ENCODE measurements around the gene DIS3L2.

DIS3L2 gene

DNA sequence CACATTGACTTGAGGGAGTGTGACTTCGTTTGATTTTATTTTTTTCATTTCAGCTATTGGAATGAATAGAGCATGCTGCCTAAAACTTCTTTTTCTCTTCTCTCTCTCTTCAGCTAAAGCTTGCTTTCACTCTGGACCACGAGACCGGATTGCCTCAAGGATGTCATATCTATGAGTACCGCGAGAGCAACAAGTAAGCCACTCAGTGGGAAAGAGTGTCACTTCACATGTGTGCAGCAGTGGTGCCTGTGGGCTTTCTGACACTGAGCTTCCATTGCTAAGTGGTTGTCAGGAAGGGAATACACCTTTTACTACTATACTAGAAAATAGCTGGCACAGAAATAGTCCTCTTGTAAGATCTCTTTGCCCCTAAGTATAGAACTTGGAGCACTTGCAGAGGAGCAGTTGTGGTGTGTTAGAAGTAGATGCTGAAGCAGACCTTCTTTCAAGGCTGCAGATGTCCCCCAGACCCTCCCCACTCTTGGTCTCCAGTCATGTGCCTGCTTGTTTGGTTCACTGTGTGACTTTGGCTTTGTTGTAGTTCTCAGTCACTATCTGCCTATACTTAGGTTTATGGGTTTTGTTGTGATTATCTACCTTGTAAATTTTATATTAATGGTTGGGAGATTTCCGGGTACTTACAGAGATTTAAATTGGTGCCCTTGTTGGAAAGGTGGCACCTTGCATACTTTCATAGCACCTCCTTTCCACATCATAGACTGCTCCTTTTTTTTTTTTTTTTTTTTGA, 338.6 kb downstream of the DIS3L2 start:
- TF ChIP-seq, protein P1, sequence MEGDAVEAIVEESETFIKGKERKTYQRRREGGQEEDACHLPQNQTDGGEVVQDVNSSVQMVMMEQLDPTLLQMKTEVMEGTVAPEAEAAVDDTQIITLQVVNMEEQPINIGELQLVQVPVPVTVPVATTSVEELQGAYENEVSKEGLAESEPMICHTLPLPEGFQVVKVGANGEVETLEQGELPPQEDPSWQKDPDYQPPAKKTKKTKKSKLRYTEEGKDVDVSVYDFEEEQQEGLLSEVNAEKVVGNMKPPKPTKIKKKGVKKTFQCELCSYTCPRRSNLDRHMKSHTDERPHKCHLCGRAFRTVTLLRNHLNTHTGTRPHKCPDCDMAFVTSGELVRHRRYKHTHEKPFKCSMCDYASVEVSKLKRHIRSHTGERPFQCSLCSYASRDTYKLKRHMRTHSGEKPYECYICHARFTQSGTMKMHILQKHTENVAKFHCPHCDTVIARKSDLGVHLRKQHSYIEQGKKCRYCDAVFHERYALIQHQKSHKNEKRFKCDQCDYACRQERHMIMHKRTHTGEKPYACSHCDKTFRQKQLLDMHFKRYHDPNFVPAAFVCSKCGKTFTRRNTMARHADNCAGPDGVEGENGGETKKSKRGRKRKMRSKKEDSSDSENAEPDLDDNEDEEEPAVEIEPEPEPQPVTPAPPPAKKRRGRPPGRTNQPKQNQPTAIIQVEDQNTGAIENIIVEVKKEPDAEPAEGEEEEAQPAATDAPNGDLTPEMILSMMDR (IDR thresholded peaks at IDR 0.05; ENCODE audit: low read depth, low read length, missing control alignments), result no peak
- no peak overlapping the region for H3K4me3 ChIP-seq (replicated peaks; ENCODE audit: low read depth, low read length)
- DNase-seq (ENCODE audit: extremely low read depth, low read depth), result no peak

DNA sequence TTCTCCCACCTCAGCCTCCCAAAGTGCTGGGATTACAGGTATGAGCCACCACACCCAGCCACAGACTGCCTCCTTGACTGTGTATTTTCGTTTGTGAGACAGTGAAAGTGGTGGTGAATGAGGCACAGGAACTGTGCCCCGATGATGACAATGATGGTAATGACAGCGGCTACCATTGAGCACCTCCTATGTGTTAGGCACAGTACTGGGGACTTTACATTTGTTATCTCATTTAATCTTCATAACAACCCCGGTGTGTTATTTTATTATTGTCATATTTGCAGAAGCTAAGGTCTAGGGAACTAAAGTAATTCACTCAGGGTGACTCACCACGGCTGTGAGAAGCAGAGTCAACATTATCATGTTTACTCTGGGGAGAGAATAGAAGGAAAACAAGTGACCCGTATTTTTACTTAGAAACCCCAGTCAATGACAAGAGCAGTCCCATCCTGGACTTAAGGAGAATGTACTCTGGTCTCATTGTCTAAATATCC, 339.4 kb downstream of the DIS3L2 start:
- H3K4me3 ChIP-seq (replicated peaks; ENCODE audit: low read depth, low read length), result no peak overlapping the region
- DNase-seq (ENCODE audit: extremely low read depth, low read depth), result no peak
- TF ChIP-seq, protein P1 (IDR thresholded peaks at IDR 0.05; ENCODE audit: low read depth, low read length, missing control alignments), result no peak

DNA sequence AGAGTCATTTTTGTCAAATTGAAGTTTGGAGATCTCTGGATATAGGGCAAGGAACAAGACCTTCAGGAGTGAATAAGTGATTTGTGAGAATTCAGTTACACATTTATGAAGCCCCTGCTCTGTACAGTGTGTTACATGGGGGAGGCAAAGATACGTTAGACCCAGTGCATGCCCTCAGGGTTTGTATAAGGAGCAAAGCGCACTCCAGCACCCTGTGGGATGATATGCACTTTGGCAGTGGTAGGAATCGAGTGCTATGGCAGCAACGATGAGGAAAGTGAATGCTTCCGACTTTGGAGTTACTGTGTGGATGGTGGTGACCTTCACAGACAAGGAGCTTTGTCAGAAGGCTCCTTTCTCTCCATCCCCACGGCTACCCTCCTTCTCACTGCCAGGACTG, 342.7 kb downstream of the DIS3L2 start:
- no peak for DNase-seq (ENCODE audit: extremely low read depth, low read depth)
- TF ChIP-seq, protein P1 (IDR thresholded peaks at IDR 0.05; ENCODE audit: low read depth, low read length, missing control alignments), result no peak
- H3K4me3 ChIP-seq (replicated peaks; ENCODE audit: low read depth, low read length), result no peak overlapping the region

DNA sequence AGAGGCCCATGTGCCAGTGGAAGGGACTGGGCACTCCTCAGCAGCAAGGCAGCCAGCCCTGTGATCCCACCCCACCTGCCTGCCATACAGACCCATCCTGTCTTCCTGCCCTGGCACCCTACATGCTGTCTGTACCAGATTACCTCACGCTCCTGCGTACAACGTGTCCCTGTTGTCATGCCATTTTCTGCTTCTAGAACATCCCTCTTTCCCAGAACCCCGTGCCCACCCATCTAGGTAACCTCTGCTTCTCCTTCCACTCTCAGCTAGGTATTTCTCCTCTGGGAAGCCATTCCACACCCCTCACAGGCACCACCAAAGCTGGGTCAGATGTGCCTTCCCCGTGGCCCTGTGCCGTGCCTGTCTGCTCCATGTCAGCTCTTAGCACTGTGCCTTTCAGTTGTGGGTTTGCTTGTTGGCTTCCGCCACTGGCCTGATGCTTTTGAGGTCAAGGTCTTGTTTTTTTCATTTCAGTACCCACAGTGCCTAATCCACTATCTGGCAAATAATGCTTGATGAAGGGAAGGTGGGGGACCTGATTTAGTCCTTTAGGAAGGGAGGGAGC, 345.3 kb downstream of the DIS3L2 start:
- TF ChIP-seq, protein P1 (IDR thresholded peaks at IDR 0.05; ENCODE audit: low read depth, low read length, missing control alignments), result no peak
- DNase-seq (ENCODE audit: extremely low read depth, low read depth), result no peak
- no peak overlapping the region for H3K4me3 ChIP-seq (replicated peaks; ENCODE audit: low read depth, low read length)

- TF ChIP-seq, protein P1 (IDR thresholded peaks at IDR 0.05; ENCODE audit: low read depth, low read length, missing control alignments), result no peak
- DNase-seq (ENCODE audit: extremely low read depth, low read depth), result no peak
- no peak overlapping the region for H3K4me3 ChIP-seq (replicated peaks; ENCODE audit: low read depth, low read length)
These were observed 346.3 kb downstream of the DIS3L2 start for GRCh38 chr2:232307854-232308253.

DNA sequence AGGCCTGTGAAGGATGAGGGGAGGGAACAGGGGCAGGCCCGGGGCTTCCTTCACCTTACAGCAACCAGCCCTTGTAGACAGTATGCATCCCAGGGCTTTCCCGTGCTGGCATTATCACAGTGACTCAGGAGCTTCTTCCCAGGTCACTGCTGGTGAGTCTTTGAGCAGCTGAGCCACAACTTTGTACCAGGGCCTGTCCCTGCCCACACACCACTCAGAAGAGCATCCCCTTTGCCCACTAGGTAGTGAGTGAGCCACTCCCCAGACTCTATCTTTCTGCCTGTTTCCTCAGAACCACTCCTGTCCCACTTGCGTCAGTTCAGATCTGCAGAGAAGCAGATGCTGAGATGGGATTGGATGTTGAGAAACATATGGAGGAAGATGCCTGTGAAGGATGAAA, 347.5 kb downstream of the DIS3L2 start:
- TF ChIP-seq, protein P1 (IDR thresholded peaks at IDR 0.05; ENCODE audit: low read depth, low read length, missing control alignments), result no peak
- DNase-seq (ENCODE audit: extremely low read depth, low read depth), result no peak
- H3K4me3 ChIP-seq (replicated peaks; ENCODE audit: low read depth, low read length), result no peak overlapping the region

All from HFF-Myc (cell line).